ENCODE data around the gene CPN1.

Gene CPN1

GRCh38 chr10:100033766-100034418 is 47.8 kb downstream of the CPN1 start:
- no peak overlapping the region for H3K4me3 ChIP-seq (ENCODE audit: low read length, poor library complexity, severe bottlenecking)
- no peaks in the 10 kb centered on the region for H3K4me1 ChIP-seq (ENCODE audit: insufficient read depth, low read length, poor library complexity, severe bottlenecking)
- no peaks in the 10 kb centered on the region for H3K79me2 ChIP-seq (ENCODE audit: insufficient read depth, low read length)
- no peaks in the 10 kb centered on the region for H3K9me2 ChIP-seq (replicated peaks; ENCODE audit: low read depth, low read length)
- H3K9me3 ChIP-seq (ENCODE audit: insufficient read depth, low read depth, low read length) = no peaks in the 10 kb centered on the region
- no peaks in the 10 kb centered on the region for H4K20me1 ChIP-seq (ENCODE audit: insufficient read depth, low read length, poor library complexity, severe bottlenecking)
- H3K36me3 ChIP-seq (ENCODE audit: insufficient read depth, low read length) = no peaks in the 10 kb centered on the region
- H3K9ac ChIP-seq (ENCODE audit: low read depth, low read length, poor library complexity, severe bottlenecking) = no peak overlapping the region
- TF ChIP-seq EZH2phosphoT487 (IDR thresholded peaks at IDR 0.05; ENCODE audit: borderline replicate concordance) = no peak
- no peak for TF ChIP-seq CTCF (conservative IDR thresholded peaks at IDR 0.05; ENCODE audit: low read length)
- H3K27me3 ChIP-seq (ENCODE audit: insufficient read depth, low read length, poor library complexity, severe bottlenecking) = no peaks in the 10 kb centered on the region
- no peaks in the 10 kb centered on the region for H3F3A ChIP-seq (ENCODE audit: low read depth)
- H2AFZ ChIP-seq (ENCODE audit: low read length) = no peak overlapping the region
- H3K4me2 ChIP-seq (ENCODE audit: low read depth, low read length, poor library complexity, severe bottlenecking) = no peak overlapping the region

GRCh38 chr10:100027416-100027815 is 54.3 kb downstream of the CPN1 start:
- TF ChIP-seq CTCF (conservative IDR thresholded peaks at IDR 0.05; ENCODE audit: low read length) = no peak
- TF ChIP-seq EZH2phosphoT487 (IDR thresholded peaks at IDR 0.05; ENCODE audit: borderline replicate concordance) = no peak
- Histone ChIP-seq H3K36me3 (ENCODE audit: insufficient read depth, low read length) (no peaks in the 10 kb centered on the region), H3K9me3 (ENCODE audit: insufficient read depth, low read depth, low read length) (peaks cover 10% of the 10 kb centered on the region; the same call in 1 of the 2 replicates), H3K27me3 (ENCODE audit: insufficient read depth, low read length, poor library complexity, severe bottlenecking) (no peaks in the 10 kb centered on the region), H3K9ac (ENCODE audit: low read depth, low read length, poor library complexity, severe bottlenecking) (no peak overlapping the region), H3K79me2 (ENCODE audit: insufficient read depth, low read length) (no peaks in the 10 kb centered on the region), H3K9me2 (replicated peaks; ENCODE audit: low read depth, low read length) (no peaks in the 10 kb centered on the region), H2AFZ (ENCODE audit: low read length) (no peak overlapping the region), H3K4me2 (ENCODE audit: low read depth, low read length, poor library complexity, severe bottlenecking) (no peak overlapping the region), H3F3A (ENCODE audit: low read depth) (no peaks in the 10 kb centered on the region), H3K4me3 (ENCODE audit: low read length, poor library complexity, severe bottlenecking) (no peak overlapping the region), H4K20me1 (ENCODE audit: insufficient read depth, low read length, poor library complexity, severe bottlenecking) (no peaks in the 10 kb centered on the region), H3K4me1 (ENCODE audit: insufficient read depth, low read length, poor library complexity, severe bottlenecking) (no peaks in the 10 kb centered on the region)

GRCh38 chr10:100025576-100025975 is 56.1 kb downstream of the CPN1 start:
- no peak overlapping the region for H3K4me3 ChIP-seq (ENCODE audit: low read length, poor library complexity, severe bottlenecking)
- H3K4me2 ChIP-seq (ENCODE audit: low read depth, low read length, poor library complexity, severe bottlenecking) = no peak overlapping the region
- H3K9me3 ChIP-seq (ENCODE audit: insufficient read depth, low read depth, low read length) = peaks cover 10% of the 10 kb centered on the region; the same call in 1 of the 2 replicates
- H3F3A ChIP-seq (ENCODE audit: low read depth) = no peaks in the 10 kb centered on the region
- H3K27me3 ChIP-seq (ENCODE audit: insufficient read depth, low read length, poor library complexity, severe bottlenecking) = no peaks in the 10 kb centered on the region
- H4K20me1 ChIP-seq (ENCODE audit: insufficient read depth, low read length, poor library complexity, severe bottlenecking) = no peaks in the 10 kb centered on the region
- no peak for TF ChIP-seq CTCF (conservative IDR thresholded peaks at IDR 0.05; ENCODE audit: low read length)
- no peak for TF ChIP-seq EZH2phosphoT487 (IDR thresholded peaks at IDR 0.05; ENCODE audit: borderline replicate concordance)
- H3K9ac ChIP-seq (ENCODE audit: low read depth, low read length, poor library complexity, severe bottlenecking) = no peak overlapping the region
- peaks cover 2% of the 10 kb centered on the region for H3K4me1 ChIP-seq (ENCODE audit: insufficient read depth, low read length, poor library complexity, severe bottlenecking)
- no peaks in the 10 kb centered on the region for H3K79me2 ChIP-seq (ENCODE audit: insufficient read depth, low read length)
- no peak overlapping the region; the same call in 1 of the 2 replicates for H2AFZ ChIP-seq (ENCODE audit: low read length)
- H3K9me2 ChIP-seq (replicated peaks; ENCODE audit: low read depth, low read length) = no peaks in the 10 kb centered on the region
- no peaks in the 10 kb centered on the region for H3K36me3 ChIP-seq (ENCODE audit: insufficient read depth, low read length)
